ENCODE data around the gene TOMM7. TPM values are rescaled to one million over a fixed set of nuclear protein-coding genes. Genes with fewer than 3 reads are reported as not detected.

TOMM7 gene
- total and polyA plus RNA-seq, 10 of the 15 experiments (the other 5 are each of a cell fraction or from before 2014, with no cell fraction given), result 151 to 1,497 (median 322) TPM

- TF ChIP-seq, protein P1, sequence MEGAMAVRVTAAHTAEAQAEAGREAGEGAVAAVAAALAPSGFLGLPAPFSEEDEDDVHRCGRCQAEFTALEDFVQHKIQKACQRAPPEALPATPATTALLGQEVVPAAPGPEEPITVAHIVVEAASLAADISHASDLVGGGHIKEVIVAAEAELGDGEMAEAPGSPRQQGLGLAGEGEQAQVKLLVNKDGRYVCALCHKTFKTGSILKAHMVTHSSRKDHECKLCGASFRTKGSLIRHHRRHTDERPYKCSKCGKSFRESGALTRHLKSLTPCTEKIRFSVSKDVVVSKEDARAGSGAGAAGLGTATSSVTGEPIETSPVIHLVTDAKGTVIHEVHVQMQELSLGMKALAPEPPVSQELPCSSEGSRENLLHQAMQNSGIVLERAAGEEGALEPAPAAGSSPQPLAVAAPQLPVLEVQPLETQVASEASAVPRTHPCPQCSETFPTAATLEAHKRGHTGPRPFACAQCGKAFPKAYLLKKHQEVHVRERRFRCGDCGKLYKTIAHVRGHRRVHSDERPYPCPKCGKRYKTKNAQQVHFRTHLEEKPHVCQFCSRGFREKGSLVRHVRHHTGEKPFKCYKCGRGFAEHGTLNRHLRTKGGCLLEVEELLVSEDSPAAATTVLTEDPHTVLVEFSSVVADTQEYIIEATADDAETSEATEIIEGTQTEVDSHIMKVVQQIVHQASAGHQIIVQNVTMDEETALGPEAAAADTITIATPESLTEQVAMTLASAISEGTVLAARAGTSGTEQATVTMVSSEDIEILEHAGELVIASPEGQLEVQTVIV (IDR thresholded peaks at IDR 0.05; ENCODE audit: borderline replicate concordance, partially characterized antibody), result no peak
- TF ChIP-seq ZBED1 (IDR thresholded peaks at IDR 0.05; ENCODE audit: borderline replicate concordance), result no peak
Observed at GRCh38 chr7:22833113-22833855, 10.6 kb upstream of the TOMM7 start (continued).

- H4K20me1 ChIP-seq (ENCODE audit: control insufficient read depth, insufficient read depth), result no peaks in the 10 kb centered on the region
- in situ Hi-C loops (cut with MboI), result no loop called here
Observed at GRCh38 chr7:22832401-22832800, 9.8 kb upstream of the TOMM7 start.

More at GRCh38 chr7:22832401-22832800, 9.8 kb upstream of the TOMM7 start:
- H3K9me3 ChIP-seq (replicated peaks; ENCODE audit: control insufficient read depth, insufficient read depth, low read length), result no peaks in the 10 kb centered on the region
- DNase-seq (ENCODE audit: low read depth, low spot score) (no peak), ATAC-seq (no peak), FAIRE-seq (no peak)
- no TSS peak for BruUV-seq (replicated peaks)
- H3K79me2 ChIP-seq (ENCODE audit: control insufficient read depth, insufficient read depth, low read length), result no peaks in the 10 kb centered on the region
- no peak overlapping the region for H3K4me3 ChIP-seq
- RAD21 ChIA-PET (ENCODE audit: unreplicated experiment), result no interaction called here
- H3K4me2 ChIP-seq (ENCODE audit: control insufficient read depth, insufficient read depth), result no peak overlapping the region
- SMC1A ChIA-PET (ENCODE audit: uncharacterized antibody, unreplicated experiment), result interaction anchor here (1.0 kb wide), 1 partner anchor 8 kb away, joined by 4 read pairs; no protein-coding TSS in a partner anchor
- H2AFZ ChIP-seq (ENCODE audit: control insufficient read depth, low read depth, low read length), result no peak overlapping the region
- no peak overlapping the region for H3K9ac ChIP-seq (ENCODE audit: control insufficient read depth, insufficient read depth, low read length)
- CTCF ChIA-PET, result interaction anchor here (1.0 to 1.8 kb wide), 2 partner anchors 11 to 223 kb away, joined by 3 to 4 read pairs; no protein-coding TSS in a partner anchor
- intact Hi-C loops (cut with micrococcal nuclease; ENCODE audit: unreplicated experiment), result no loop called here
- no peaks in the 10 kb centered on the region for H3K4me1 ChIP-seq (ENCODE audit: control insufficient read depth, insufficient read depth, low read length)
- 59% methylated on average over 3 of the region's 3 CpGs for WGBS (ENCODE audit: insufficient coverage, insufficient replicate concordance, low lambda C conversion rate, missing lambda C conversion rate)
- POLR2A ChIA-PET, result interaction anchor here (0.6 kb wide), 1 partner anchor 11 kb away, joined by 3 read pairs; no protein-coding TSS in a partner anchor
- no peak overlapping the region for H3K27ac ChIP-seq (ENCODE audit: control insufficient read depth, insufficient read depth)
- TF ChIP-seq SMARCA5 (IDR thresholded peaks at IDR 0.05), result no peak
- H3K36me3 ChIP-seq (ENCODE audit: control insufficient read depth in 2 of 2, insufficient read depth in 2 of 2, low read length in 1 of 2), result no peaks in the 10 kb centered on the region
- H3K27me3 ChIP-seq (replicated peaks in 1 of 2; ENCODE audit: control insufficient read depth in 2 of 2, insufficient read depth in 2 of 2, low read length in 1 of 2), result no peaks in the 10 kb centered on the region
